Measurements from ENCODE around the gene TCEANC2. TPM values are rescaled to one million over a fixed set of nuclear protein-coding genes. Genes with fewer than 3 reads are reported as not detected.

The TCEANC2 gene
- total RNA-seq, 1 donor from 2014 or later = 2.4 TPM

DNA sequence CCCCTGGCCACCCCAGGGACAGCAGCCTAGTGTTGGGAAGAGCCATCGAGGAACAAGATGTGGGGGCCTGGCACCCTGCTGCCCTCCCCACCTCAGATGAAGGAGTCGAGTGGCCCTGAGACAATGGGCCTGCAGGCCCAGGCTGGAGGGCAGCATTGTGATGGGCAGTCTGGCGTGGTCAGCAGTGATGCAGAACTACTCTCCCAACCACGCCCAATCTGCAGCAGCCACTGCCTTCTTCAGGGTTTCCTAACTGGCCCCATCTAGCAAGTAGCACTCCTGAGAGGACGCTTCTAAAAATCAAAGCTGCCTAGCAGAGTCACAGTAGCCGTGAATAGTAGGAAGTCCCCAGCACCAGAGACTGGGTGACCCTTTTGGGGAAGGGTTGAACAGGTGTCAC, 80.9 kb downstream of the TCEANC2 start:
- no peak for FAIRE-seq
- DNase-seq (ENCODE audit: low read depth) = no peak
- H3K36me3 ChIP-seq (ENCODE audit: control insufficient read depth, insufficient read depth, low read length) = no peaks in the 10 kb centered on the region

DNA sequence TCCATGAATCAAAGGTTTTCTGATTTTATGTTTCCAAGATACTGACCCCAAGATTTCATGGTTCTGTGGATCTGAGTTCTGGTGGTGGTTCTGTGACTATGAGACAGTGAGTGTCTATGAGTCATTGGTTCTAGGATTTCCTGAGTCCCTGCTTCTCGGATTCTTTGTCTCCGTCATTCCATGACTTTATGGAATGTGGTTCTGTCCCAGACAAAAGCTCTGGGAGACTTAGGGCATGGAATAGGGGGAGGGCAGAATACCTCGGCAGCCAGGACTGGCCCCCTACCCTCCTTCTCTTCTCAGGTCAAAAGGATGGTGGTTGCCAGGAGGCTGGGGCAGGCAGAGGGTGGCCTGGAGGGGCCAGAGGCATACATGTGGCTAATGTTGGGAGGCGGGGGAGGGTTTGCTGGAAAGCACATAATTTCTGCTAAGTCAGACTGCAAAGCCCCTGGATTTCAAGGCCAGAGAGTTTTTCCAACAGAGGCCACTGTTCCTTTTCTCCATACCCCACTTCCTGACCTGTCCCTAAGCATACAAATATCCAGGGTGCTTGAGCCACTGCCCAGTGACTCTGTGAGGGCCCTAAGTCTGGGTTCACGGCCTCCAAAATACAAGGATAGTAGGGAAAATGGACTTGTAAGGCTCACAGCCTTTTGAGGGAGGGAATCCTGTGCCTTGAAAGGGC, 82.2 kb downstream of the TCEANC2 start:
- no peak for DNase-seq (ENCODE audit: low read depth)
- TF ChIP-seq, protein P1, sequence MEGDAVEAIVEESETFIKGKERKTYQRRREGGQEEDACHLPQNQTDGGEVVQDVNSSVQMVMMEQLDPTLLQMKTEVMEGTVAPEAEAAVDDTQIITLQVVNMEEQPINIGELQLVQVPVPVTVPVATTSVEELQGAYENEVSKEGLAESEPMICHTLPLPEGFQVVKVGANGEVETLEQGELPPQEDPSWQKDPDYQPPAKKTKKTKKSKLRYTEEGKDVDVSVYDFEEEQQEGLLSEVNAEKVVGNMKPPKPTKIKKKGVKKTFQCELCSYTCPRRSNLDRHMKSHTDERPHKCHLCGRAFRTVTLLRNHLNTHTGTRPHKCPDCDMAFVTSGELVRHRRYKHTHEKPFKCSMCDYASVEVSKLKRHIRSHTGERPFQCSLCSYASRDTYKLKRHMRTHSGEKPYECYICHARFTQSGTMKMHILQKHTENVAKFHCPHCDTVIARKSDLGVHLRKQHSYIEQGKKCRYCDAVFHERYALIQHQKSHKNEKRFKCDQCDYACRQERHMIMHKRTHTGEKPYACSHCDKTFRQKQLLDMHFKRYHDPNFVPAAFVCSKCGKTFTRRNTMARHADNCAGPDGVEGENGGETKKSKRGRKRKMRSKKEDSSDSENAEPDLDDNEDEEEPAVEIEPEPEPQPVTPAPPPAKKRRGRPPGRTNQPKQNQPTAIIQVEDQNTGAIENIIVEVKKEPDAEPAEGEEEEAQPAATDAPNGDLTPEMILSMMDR (IDR thresholded peaks at IDR 0.05; ENCODE audit: insufficient read depth, low read length, severe bottlenecking) = no peak
- Histone ChIP-seq H3K36me3 (ENCODE audit: control insufficient read depth, insufficient read depth, low read length) (no peaks in the 10 kb centered on the region), H3K27me3 (ENCODE audit: control insufficient read depth, insufficient read depth, low read length) (peaks cover 3% of the 10 kb centered on the region), H3K4me3 (ENCODE audit: low read depth, low read length) (no peak overlapping the region)
- FAIRE-seq = no peak

More for the DNA sequence above, 80.9 kb downstream of the TCEANC2 start:
- no peak overlapping the region for H3K4me3 ChIP-seq (ENCODE audit: low read depth, low read length)
- peaks cover 3% of the 10 kb centered on the region for H3K27me3 ChIP-seq (ENCODE audit: control insufficient read depth, insufficient read depth, low read length)
- TF ChIP-seq, protein P1 (IDR thresholded peaks at IDR 0.05; ENCODE audit: insufficient read depth, low read length, severe bottlenecking) = no peak

DNA sequence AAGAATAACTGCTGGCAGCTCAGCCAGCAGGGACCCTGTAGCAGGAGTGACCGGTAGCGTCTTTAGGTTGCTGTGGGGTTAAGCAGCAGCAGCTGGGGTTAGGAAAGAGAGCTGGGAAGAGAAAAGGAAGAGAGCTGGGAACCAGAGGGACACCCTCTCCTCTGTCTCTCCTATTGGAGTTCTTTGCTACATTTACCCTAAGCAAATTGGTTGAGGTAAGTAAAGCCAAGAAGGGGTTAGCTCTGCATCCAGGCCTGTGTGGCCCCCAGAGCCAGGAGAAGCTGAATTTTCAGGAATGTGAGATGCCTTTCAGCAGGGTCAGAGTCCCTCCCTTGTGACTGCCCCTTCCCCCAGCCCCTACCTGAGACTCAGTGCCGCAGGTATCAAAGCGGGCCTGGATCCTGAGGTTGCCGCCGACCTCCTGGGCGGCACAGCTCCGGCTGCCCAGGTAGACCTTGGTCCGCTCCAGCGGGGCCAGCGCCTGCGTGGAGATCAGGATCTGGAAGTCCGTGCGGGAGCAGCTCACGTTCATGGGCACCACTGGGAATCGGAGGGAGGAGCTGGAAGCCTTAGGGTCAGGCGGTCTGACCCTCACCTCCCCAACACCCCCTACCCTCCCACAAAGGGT, 83.0 kb downstream of the TCEANC2 start:
- H3K4me3 ChIP-seq (ENCODE audit: low read depth, low read length) = no peak overlapping the region
- FAIRE-seq = no peak

DNA sequence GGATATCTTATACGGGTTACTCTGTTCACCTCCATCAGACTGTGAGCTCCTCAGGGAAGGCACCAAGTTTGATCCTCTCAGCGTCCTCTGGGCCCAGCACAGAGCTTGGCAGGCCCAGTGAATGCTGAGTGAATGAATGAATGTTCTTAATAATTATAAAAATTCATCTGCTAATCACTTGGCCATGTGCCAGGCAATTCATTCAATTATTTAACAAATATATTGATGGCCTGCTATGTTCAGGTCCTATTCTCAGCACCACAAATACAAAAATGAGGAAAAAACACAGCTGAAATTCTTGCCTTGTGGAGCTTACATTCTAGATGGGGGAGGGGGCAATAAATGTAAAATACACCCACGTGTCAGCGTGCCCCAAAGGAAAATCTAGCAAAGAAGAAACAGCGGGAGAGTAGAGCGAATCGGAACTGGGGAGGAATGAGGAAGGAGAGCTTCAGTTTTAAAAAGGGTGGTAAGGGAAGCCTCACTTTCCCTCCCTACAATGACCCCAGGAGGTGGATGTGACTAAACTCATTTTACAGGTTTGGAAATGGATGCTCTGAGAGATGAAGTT, 83.6 kb downstream of the TCEANC2 start:
- H3K27me3 ChIP-seq (ENCODE audit: control insufficient read depth, insufficient read depth, low read length) = peaks cover 2% of the 10 kb centered on the region
- TF ChIP-seq, protein P1 (IDR thresholded peaks at IDR 0.05; ENCODE audit: insufficient read depth, low read length, severe bottlenecking) = no peak
- no peak for FAIRE-seq
- no peaks in the 10 kb centered on the region for H3K36me3 ChIP-seq (ENCODE audit: control insufficient read depth, insufficient read depth, low read length)
- H3K4me3 ChIP-seq (ENCODE audit: low read depth, low read length) = no peak overlapping the region
- DNase-seq (ENCODE audit: low read depth) = no peak

More for the DNA sequence above, 83.0 kb downstream of the TCEANC2 start:
- TF ChIP-seq, protein P1 (IDR thresholded peaks at IDR 0.05; ENCODE audit: insufficient read depth, low read length, severe bottlenecking) = no peak
- Histone ChIP-seq H3K36me3 (ENCODE audit: control insufficient read depth, insufficient read depth, low read length) (no peaks in the 10 kb centered on the region), H3K27me3 (ENCODE audit: control insufficient read depth, insufficient read depth, low read length) (peaks cover 5% of the 10 kb centered on the region)
- no peak for DNase-seq (ENCODE audit: low read depth)

DNA sequence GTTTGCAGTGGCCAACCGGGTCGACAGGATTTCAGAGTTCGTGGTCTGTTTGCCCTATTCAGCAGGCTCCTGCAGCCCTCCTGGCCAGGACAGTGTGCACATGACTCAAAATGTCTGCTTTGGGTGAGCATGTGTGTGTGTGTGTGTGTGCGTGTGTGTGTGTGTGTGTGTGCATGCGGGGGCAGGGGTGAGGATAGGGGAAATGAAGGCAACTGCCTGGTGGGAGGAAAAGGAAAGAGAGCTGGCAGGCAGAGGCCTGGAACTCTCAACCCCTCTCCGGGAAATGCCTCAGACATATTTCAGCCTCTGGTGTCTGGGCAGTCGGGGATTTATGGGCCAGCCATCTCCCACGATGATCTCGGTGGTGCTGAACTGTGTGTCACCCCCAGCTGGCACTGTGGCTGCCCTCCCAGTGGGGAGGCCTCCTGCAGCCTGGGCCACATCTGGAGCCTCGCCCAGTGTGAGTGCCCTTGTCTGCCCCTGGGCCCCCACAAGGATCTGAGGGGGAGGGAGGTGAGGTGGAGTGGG, 84.2 kb downstream of the TCEANC2 start:
- no peak for FAIRE-seq
- TF ChIP-seq, protein P1 (IDR thresholded peaks at IDR 0.05; ENCODE audit: insufficient read depth, low read length, severe bottlenecking) = no peak
- peaks cover 2% of the 10 kb centered on the region for H3K27me3 ChIP-seq (ENCODE audit: control insufficient read depth, insufficient read depth, low read length)
- no peak for DNase-seq (ENCODE audit: low read depth)
- H3K36me3 ChIP-seq (ENCODE audit: control insufficient read depth, insufficient read depth, low read length) = no peaks in the 10 kb centered on the region
- H3K4me3 ChIP-seq (ENCODE audit: low read depth, low read length) = no peak overlapping the region
